ENCODE measurements around the gene PANX3. TPM values are rescaled to one million over a fixed set of nuclear protein-coding genes. Genes with fewer than 3 reads are reported as not detected.

Gene PANX3
- total and polyA plus RNA-seq, 4 donors, result not detected

DNA sequence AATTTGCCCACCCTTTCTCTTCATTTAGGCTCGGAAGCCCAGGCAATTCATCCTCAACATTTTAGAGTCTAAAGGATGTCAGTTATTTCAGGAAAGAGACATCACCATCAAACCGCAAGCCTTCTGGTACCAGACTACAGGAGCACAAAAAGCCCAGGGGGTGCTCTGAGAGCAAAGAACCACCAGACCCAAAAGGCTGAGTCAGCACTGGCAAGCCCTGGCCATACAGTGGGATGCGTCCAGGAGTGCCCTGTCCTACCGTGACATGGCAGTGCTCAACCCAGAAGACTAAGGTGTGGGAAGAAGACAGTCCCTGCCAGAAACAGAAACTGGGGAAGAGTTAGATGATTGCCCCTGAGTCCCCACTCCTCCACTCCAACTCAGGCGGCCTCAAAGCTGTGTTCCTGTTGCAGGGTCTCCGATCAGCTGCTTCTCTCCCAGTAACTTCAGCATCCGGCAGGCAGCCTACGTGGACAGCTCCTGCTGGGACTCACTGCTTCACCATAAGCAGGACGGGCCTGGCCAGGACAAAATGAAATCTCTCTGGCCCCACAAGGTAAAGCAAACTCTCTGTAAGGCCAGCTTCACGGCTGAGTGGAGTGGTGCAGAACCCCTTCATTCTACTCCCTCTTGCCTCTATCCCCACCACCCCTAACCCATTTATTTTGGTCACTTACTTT, 1.5 kb downstream of the PANX3 start:
- Histone ChIP-seq H3K9ac (ENCODE audit: insufficient read depth in 1 of 2, low read length in 2 of 2) (no peak overlapping the region), H3K4me1 (ENCODE audit: control insufficient read depth in 5 of 5, insufficient read depth in 5 of 5, low read length in 5 of 5) (no peaks in the 10 kb centered on the region), H3K27ac (ENCODE audit: low read depth in 1 of 2, low read length in 1 of 2) (no peak overlapping the region), H3K4me3 (no peak overlapping the region), H3K27me3 (ENCODE audit: control insufficient read depth in 3 of 3, insufficient read depth in 3 of 3, low read length in 2 of 3) (peaks cover 0 to 4% (median 0%) of the 10 kb centered on the region in 3 donors), H3K36me3 (ENCODE audit: control insufficient read depth in 4 of 4, insufficient read depth in 4 of 4, low read length in 4 of 4) (no peaks in the 10 kb centered on the region), H3K9me3 (ENCODE audit: control insufficient read depth in 4 of 4, insufficient read depth in 3 of 4, low read length in 3 of 4) (no peaks in the 10 kb centered on the region)
- WGBS, 2 donors, result 75 to 79% methylated on average over 10 of the region's 10 CpGs
- ATAC-seq (ENCODE audit: insufficient read depth, low FRiP score), result no peak
- DNase-seq, result peak in 2 of 3 donors; percentile 23 to 25
- TF ChIP-seq, protein P1, sequence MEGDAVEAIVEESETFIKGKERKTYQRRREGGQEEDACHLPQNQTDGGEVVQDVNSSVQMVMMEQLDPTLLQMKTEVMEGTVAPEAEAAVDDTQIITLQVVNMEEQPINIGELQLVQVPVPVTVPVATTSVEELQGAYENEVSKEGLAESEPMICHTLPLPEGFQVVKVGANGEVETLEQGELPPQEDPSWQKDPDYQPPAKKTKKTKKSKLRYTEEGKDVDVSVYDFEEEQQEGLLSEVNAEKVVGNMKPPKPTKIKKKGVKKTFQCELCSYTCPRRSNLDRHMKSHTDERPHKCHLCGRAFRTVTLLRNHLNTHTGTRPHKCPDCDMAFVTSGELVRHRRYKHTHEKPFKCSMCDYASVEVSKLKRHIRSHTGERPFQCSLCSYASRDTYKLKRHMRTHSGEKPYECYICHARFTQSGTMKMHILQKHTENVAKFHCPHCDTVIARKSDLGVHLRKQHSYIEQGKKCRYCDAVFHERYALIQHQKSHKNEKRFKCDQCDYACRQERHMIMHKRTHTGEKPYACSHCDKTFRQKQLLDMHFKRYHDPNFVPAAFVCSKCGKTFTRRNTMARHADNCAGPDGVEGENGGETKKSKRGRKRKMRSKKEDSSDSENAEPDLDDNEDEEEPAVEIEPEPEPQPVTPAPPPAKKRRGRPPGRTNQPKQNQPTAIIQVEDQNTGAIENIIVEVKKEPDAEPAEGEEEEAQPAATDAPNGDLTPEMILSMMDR (IDR thresholded peaks at IDR 0.05; ENCODE audit: control extremely low read depth, extremely low read depth), result no peak

- 82 to 93% methylated on average over 5 of the region's 5 CpGs for WGBS, 2 donors
- H3K4me3 ChIP-seq, result no peak overlapping the region
- peaks cover 0 to 7% (median 4%) of the 10 kb centered on the region in 5 donors for H3K4me1 ChIP-seq (ENCODE audit: control insufficient read depth in 5 of 5, insufficient read depth in 5 of 5, low read length in 5 of 5)
- peaks cover under 1 to 8% (median 4%) of the 10 kb centered on the region in 3 donors for H3K27me3 ChIP-seq (ENCODE audit: control insufficient read depth in 3 of 3, insufficient read depth in 3 of 3, low read length in 2 of 3)
- no peak for ATAC-seq (ENCODE audit: insufficient read depth, low FRiP score)
- H3K36me3 ChIP-seq (ENCODE audit: control insufficient read depth in 4 of 4, insufficient read depth in 4 of 4, low read length in 4 of 4), result no peaks in the 10 kb centered on the region
- no peak overlapping the region for H3K9ac ChIP-seq (ENCODE audit: insufficient read depth in 1 of 2, low read length in 2 of 2)
- no peak for DNase-seq
- H3K27ac ChIP-seq (ENCODE audit: low read depth in 1 of 2, low read length in 1 of 2), result no peak overlapping the region
- TF ChIP-seq, protein P1 (IDR thresholded peaks at IDR 0.05; ENCODE audit: control extremely low read depth, extremely low read depth), result no peak
- H3K9me3 ChIP-seq (ENCODE audit: control insufficient read depth in 4 of 4, insufficient read depth in 3 of 4, low read length in 3 of 4), result no peaks in the 10 kb centered on the region
These were observed 7.6 kb downstream of the PANX3 start for GRCh38 chr11:124618863-124619262.

DNA sequence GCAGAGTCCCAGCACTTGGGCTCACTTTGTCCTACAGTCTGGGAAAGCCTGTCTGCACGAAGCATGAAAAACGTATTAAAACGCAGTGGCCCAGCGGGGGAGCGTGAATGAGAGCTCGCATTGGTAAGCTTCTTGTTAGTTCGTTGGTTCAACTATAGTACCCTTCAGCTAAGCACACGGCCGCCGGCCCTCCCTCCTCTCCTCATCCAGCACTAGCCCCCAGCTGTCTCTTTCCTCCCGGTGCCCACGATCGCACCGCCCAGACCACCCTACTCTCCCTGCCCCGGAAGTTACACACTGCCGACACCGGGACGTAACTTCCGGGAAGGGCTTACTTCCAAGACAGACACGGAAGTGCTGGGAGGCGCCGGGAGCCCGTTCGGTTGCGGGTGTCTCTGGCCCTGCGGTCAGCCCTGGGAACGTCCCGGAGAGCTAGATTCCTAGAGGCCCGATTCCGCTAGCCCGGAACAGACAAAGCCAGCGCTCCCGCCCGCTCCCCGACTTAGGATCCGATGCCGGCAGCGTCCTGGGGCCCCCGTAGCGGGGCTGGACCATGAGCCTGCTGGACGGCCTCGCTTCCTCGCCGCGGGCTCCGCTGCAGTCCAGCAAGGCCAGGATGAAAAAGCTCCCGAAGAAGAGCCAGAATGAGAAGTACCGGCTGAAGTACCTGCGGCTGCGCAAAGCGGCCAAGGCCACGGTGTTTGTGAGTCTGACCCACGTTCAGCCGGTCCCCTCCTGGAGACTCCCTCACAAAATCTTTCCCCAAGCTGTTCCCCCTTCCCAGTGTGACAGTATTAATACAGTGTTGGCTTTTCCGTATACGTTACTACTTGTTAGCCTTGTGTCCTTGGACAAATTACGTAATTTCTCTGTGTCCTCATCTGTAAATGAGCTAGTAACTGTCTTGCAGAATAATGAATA, 11.6 kb downstream of the PANX3 start, which contains the start of gene TBRG1:
TSS of gene TBRG1 (plus strand) at position 334 of the 921 bp plus-strand sequence. CDS start at position 554, 220 bp downstream.
- peaks cover 10 to 23% (median 18%) of the 10 kb centered on the region in 4 donors for H3K36me3 ChIP-seq (ENCODE audit: control insufficient read depth in 4 of 4, insufficient read depth in 4 of 4, low read length in 4 of 4)
- H3K27me3 ChIP-seq (ENCODE audit: control insufficient read depth in 3 of 3, insufficient read depth in 3 of 3, low read length in 2 of 3), result peaks cover 0 to 8% (median 4%) of the 10 kb centered on the region in 3 donors
- H3K4me1 ChIP-seq (ENCODE audit: control insufficient read depth in 5 of 5, insufficient read depth in 5 of 5, low read length in 5 of 5), result peaks cover 0 to 10% (median 4%) of the 10 kb centered on the region in 5 donors
- 0% methylated on average over 56 to 57 of the region's 57 CpGs for WGBS, 2 donors
- ATAC-seq (ENCODE audit: insufficient read depth, low FRiP score) (peak; percentile 94), DNase-seq (peak; percentile 95 to 98 (median 97))
- H3K9ac ChIP-seq (ENCODE audit: insufficient read depth in 1 of 2, low read length in 2 of 2), result peak within 1 kb of the TSS; percentile 81 to 92
- peak within 1 kb of the TSS; percentile 93 for H3K4me3 ChIP-seq
- TF ChIP-seq, protein P1 (IDR thresholded peaks at IDR 0.05; ENCODE audit: control extremely low read depth, extremely low read depth), result no peak
- H3K27ac ChIP-seq (ENCODE audit: low read depth in 1 of 2, low read length in 1 of 2), result peak within 1 kb of the TSS; percentile 94 to 99
- H3K9me3 ChIP-seq (ENCODE audit: control insufficient read depth in 4 of 4, insufficient read depth in 3 of 4, low read length in 3 of 4), result no peaks in the 10 kb centered on the region
